HepG2 (cell line): Measurements from ENCODE around the gene STX4. TPM values are rescaled to one million over a fixed set of nuclear protein-coding genes. Genes with fewer than 3 reads are reported as not detected.
A peak's percentile ranks its signal among the peaks of the same experiment; 100 is the strongest.

Experiments used
- AFF4 ChIP-seq: sonication (generic); formaldehyde crosslinking; IDR thresholded peaks from 2 replicates; pipeline ENCODE4 v1.4.0; 2020; ENCODE audit warnings: missing genetic modification reagents
- ARNT2 ChIP-seq: sonication (generic); formaldehyde crosslinking; IDR thresholded peaks from 2 replicates; pipeline ENCODE4 v1.8.0; 2022; ENCODE audit warnings: mild to moderate bottlenecking, low read depth, missing genetic modification reagents, moderate library complexity
- ATF1 ChIP-seq: IDR thresholded peaks from 2 replicates; pipeline ENCODE4 v1.6.1; 2016; ENCODE audit warnings: mild to moderate bottlenecking, control low read depth
- ATF5 ChIP-seq: sonication (generic); formaldehyde crosslinking; IDR thresholded peaks from 2 replicates; pipeline ENCODE4 v1.4.0; 2020; ENCODE audit warnings: mild to moderate bottlenecking, low read depth, missing genetic modification reagents
- ATM ChIP-seq: fragments of 450-650 bp; IDR thresholded peaks from 2 replicates; pipeline ENCODE4 v1.7.1; 2017; ENCODE audit warnings: mild to moderate bottlenecking, borderline replicate concordance
- CREB1 ChIP-seq, 2 experiments: fragments of 450-650 bp in 1 of 2; IDR thresholded peaks; 2 replicates each; pipeline ENCODE4 v1.6.1; 2016 to 2017; ENCODE audit warnings: control low read depth in 1 of 2, mild to moderate bottlenecking in 1 of 2, missing compliant biosample characterization in 1 of 2, missing genetic modification characterization in 1 of 2
- DNMT1 ChIP-seq: sonication (generic); formaldehyde crosslinking; IDR thresholded peaks from 2 replicates; pipeline ENCODE4 v1.5.1; 2020; ENCODE audit warnings: mild to moderate bottlenecking, missing genetic modification reagents
- FOXO4 ChIP-seq: sonication (generic); formaldehyde crosslinking; conservative IDR thresholded peaks from 2 replicates; pipeline ENCODE4 v1.8.1; 2023; ENCODE audit warnings: missing genetic modification reagents
- GATAD1 ChIP-seq: IDR thresholded peaks from 2 replicates; pipeline ENCODE4 v1.6.1; 2016; ENCODE audit warnings: missing genetic modification reagents, missing compliant biosample characterization
- HNRNPH1 ChIP-seq: fragments of 200-400 bp; formaldehyde crosslinking; optimal IDR thresholded peaks from 2 replicates; pipeline ENCODE3; 2017; ENCODE audit warnings: mild to moderate bottlenecking, low read depth, low read length
- MAFK ChIP-seq, 2 experiments: IDR thresholded peaks in 1 of 2; conservative IDR thresholded peaks in 1 of 2; 2 replicates each; pipeline ENCODE4 v1.6.1; 2011; ENCODE audit warnings: improper control_type of control experiment in 2 of 2, low read length in 2 of 2
- RFX1 ChIP-seq: fragments of 450-650 bp; IDR thresholded peaks from 2 replicates; pipeline ENCODE4 v1.6.1; 2017
- SMC3 ChIP-seq: IDR thresholded peaks from 2 replicates; pipeline ENCODE4 v1.6.1; 2011; ENCODE audit warnings: low read length, improper control_type of control experiment
- SNAPC2 ChIP-seq: sonication (generic); formaldehyde crosslinking; IDR thresholded peaks from 2 replicates; pipeline ENCODE4 v1.8.1; 2022; ENCODE audit warnings: mild to moderate bottlenecking, missing genetic modification reagents
- SPEN ChIP-seq: sonication (generic); formaldehyde crosslinking; IDR thresholded peaks from 2 replicates; pipeline ENCODE4 v1.5.1; 2020; ENCODE audit warnings: low read depth, mild to moderate bottlenecking, missing genetic modification reagents
- SRSF9 ChIP-seq: fragments of 200-400 bp; formaldehyde crosslinking; IDR thresholded peaks from 2 replicates; pipeline ENCODE4 v1.6.1; 2018; ENCODE audit warnings: borderline replicate concordance, mild to moderate bottlenecking, low read depth, low read length; ENCODE audit not compliant: insufficient read depth, poor library complexity, severe bottlenecking
- SSRP1 ChIP-seq: IDR thresholded peaks from 2 replicates; pipeline ENCODE4 v1.6.1; 2016; ENCODE audit warnings: control low read depth
- TARDBP ChIP-seq: sonication (generic); formaldehyde crosslinking; IDR thresholded peaks from 2 replicates; pipeline ENCODE4 v1.8.0; 2022; ENCODE audit warnings: mild to moderate bottlenecking, missing genetic modification reagents
- TBX2 ChIP-seq: sonication (generic); formaldehyde crosslinking; IDR thresholded peaks from 2 replicates; pipeline ENCODE4 v1.5.0; 2020; ENCODE audit warnings: missing genetic modification reagents, mild to moderate bottlenecking, borderline replicate concordance
- ZNF431 ChIP-seq: sonication (generic); formaldehyde crosslinking; IDR thresholded peaks from 2 replicates; pipeline ENCODE4 v1.9.0; 2022; ENCODE audit warnings: missing genetic modification reagents, low read depth, mild to moderate bottlenecking, borderline replicate concordance
- ZNF547 ChIP-seq: sonication (generic); formaldehyde crosslinking; IDR thresholded peaks from 2 replicates; pipeline ENCODE4 v1.5.1; 2020; ENCODE audit warnings: mild to moderate bottlenecking, missing genetic modification reagents
- ZNF691 ChIP-seq: sonication (generic); formaldehyde crosslinking; IDR thresholded peaks from 2 replicates; pipeline ENCODE4 v1.4.0; 2020; ENCODE audit warnings: missing genetic modification reagents, low read depth, mild to moderate bottlenecking, borderline replicate concordance
- ZNF816 ChIP-seq: sonication (generic); formaldehyde crosslinking; IDR thresholded peaks from 2 replicates; pipeline ENCODE4 v1.8.0; 2022; ENCODE audit warnings: missing genetic modification reagents, mild to moderate bottlenecking, borderline replicate concordance
- polyA plus RNA-seq, 8 experiments: library from polyadenylated mRNA; depleted of rRNA in 3 of 8; stranded (reverse) in 7 of 8; unstranded in 1 of 8; fragments of >200 nt; fragmentation: Illumina TruSeq in 4 of 8; extraction: Trizol in 4 of 8; gene quantifications; 2 replicates each; pipeline versions ENCODE4 v1.2.1 to v1.2.3, GENCODE V29; 2011 to 2016; ENCODE audit warnings: low read depth in 4 of 8, missing spikeins in 1 of 8, mixed read lengths in 1 of 8; ENCODE audit not compliant: insufficient read depth in 1 of 8
- total RNA-seq, 5 experiments: library from RNA; depleted of rRNA; stranded (reverse); fragments of >200 nt; fragmentation: Illumina TruSeq; extraction: Trizol; gene quantifications; 2 replicates each; pipeline ENCODE4 v1.2.3, GENCODE V29; 2016; ENCODE audit warnings: low read depth in 1 of 5

STX4 gene
- total and polyA plus RNA-seq, 2 of the 13 experiments (the other 11 are each of a cell fraction or from before 2014, with no cell fraction given), result 29.2 to 34.6 TPM

GRCh38 chr16:31073970-31074813, 40.8 kb downstream of the STX4 start, which contains the start of the genes ZNF646 and ZNF668 (continued):
- TF ChIP-seq ZNF431 (CRISPR knock-in tag), result no peak; the same call in none of the 2 replicates
- TF ChIP-seq ZNF691 (CRISPR knock-in tag), result peak; percentile 85; the same call in 1 of the 2 replicates
- no peak for TF ChIP-seq SRSF9
- no peak for TF ChIP-seq SSRP1 (CRISPR knock-in tag)
- no peak; the same call in none of the 2 replicates for TF ChIP-seq AFF4 (CRISPR knock-in tag)
- 0 out of 2 replicates have a peak, but pooled peaks have one; percentile 24 for TF ChIP-seq SMC3
- no peak for TF ChIP-seq DNMT1
- no peak for TF ChIP-seq ATF5 (CRISPR knock-in tag)
- TF ChIP-seq ATM, result no peak
- TF ChIP-seq ARNT2, result peak; percentile 66; the same call in 1 of the 2 replicates
- TF ChIP-seq TARDBP (CRISPR knock-in tag), result peak; percentile 97
- peak; percentile 97 for TF ChIP-seq GATAD1 (CRISPR knock-in tag)
- TF ChIP-seq SPEN (CRISPR knock-in tag), result peak; percentile 81; the same call in 1 of the 2 replicates
- peak; percentile 91 for TF ChIP-seq SNAPC2 (CRISPR knock-in tag)
- TF ChIP-seq ZNF816 (CRISPR knock-in tag), result no peak
- TF ChIP-seq RFX1, result peak; percentile 21; the same call in 1 of the 2 replicates
- peak; percentile 25; the same call in 1 of the 2 replicates for TF ChIP-seq TBX2 (CRISPR knock-in tag)
- peak; percentile 60; the same call in 1 of the 2 replicates for TF ChIP-seq FOXO4 (CRISPR knock-in tag)
- TF ChIP-seq CREB1 (IDR thresholded peaks at IDR 0.05), result peak; percentile 90
- TF ChIP-seq CREB1 (CRISPR knock-in tag; IDR thresholded peaks at IDR 0.05), result peak; percentile 96
- TF ChIP-seq HNRNPH1, result no peak
- TF ChIP-seq ZNF547, result peak; percentile 94
- TF ChIP-seq ATF1 (CRISPR knock-in tag), result peak; percentile 95
- TF ChIP-seq MAFK (conservative IDR thresholded peaks at IDR 0.05 in 1 of 2, IDR thresholded peaks at IDR 0.05 in 1 of 2; ENCODE audit: low read length in 2 of 2), result no peak
